DOHH2 (cell line): ENCODE data around the gene FRMD8.
A peak's percentile ranks its signal among the peaks of the same experiment; 100 is the strongest.

Source experiments
- H3F3A ChIP-seq: fragments of 200-600 bp; sonication (generic), shearing (Covaris generic); 2 replicates; pipeline ENCODE4 v1.6.0; 2016; ENCODE audit warnings: antibody characterized with exemption, mild to moderate bottlenecking; ENCODE audit not compliant: control insufficient read depth, insufficient read depth
- H3K27ac ChIP-seq: fragments of 200-600 bp; sonication (generic); 2 replicates; pipeline ENCODE4 v1.5.1; 2014; ENCODE audit warnings: low read depth, mild to moderate bottlenecking, low read length, moderate library complexity
- H3K27me3 ChIP-seq: fragments of 200-600 bp; sonication (generic); 2 replicates; pipeline ENCODE4 v1.6.1; 2014; ENCODE audit warnings: mild to moderate bottlenecking, low read length, mixed read lengths; ENCODE audit not compliant: control insufficient read depth
- H3K36me3 ChIP-seq: fragments of 200-600 bp; sonication (generic); 2 replicates; pipeline ENCODE4 v1.6.1; 2014; ENCODE audit warnings: mild to moderate bottlenecking, low read length, moderate library complexity, mixed read lengths; ENCODE audit not compliant: control insufficient read depth
- H3K4me1 ChIP-seq: fragments of 200-600 bp; sonication (generic); 2 replicates; pipeline ENCODE4 v1.6.1; 2014; ENCODE audit warnings: mild to moderate bottlenecking, low read length, mixed read lengths; ENCODE audit not compliant: control insufficient read depth
- H3K4me2 ChIP-seq: fragments of 200-600 bp; sonication (generic); 2 replicates; pipeline ENCODE4 v1.6.0; 2014; ENCODE audit warnings: mild to moderate bottlenecking, low read length, moderate library complexity
- H3K4me3 ChIP-seq: fragments of 200-600 bp; sonication (generic); 2 replicates; pipeline ENCODE4 v1.5.1; 2014; ENCODE audit warnings: mild to moderate bottlenecking, low read length, mixed read lengths
- H3K79me2 ChIP-seq: fragments of 200-600 bp; sonication (generic); 2 replicates; pipeline ENCODE4 v1.6.1; 2014; ENCODE audit warnings: mild to moderate bottlenecking, low read length, mixed read lengths; ENCODE audit not compliant: control insufficient read depth
- H3K9me2 ChIP-seq: fragments of 200-600 bp; sonication (generic); replicated peaks from 2 replicates; pipeline ENCODE4 v1.6.1; 2014; ENCODE audit warnings: mild to moderate bottlenecking, low read length, mixed read lengths; ENCODE audit not compliant: control insufficient read depth
- H3K9me3 ChIP-seq: fragments of 200-600 bp; sonication (generic); 2 replicates; pipeline ENCODE4 v1.6.1; 2014; ENCODE audit warnings: antibody characterized with exemption, low read length, mixed read lengths; ENCODE audit not compliant: control insufficient read depth, insufficient read depth
- H4K20me1 ChIP-seq: fragments of 200-600 bp; sonication (generic); 2 replicates; pipeline ENCODE4 v1.6.0; 2014; ENCODE audit warnings: low read depth, mild to moderate bottlenecking, antibody characterized with exemption, low read length, moderate library complexity; ENCODE audit not compliant: control insufficient read depth, insufficient read depth
- CTCF ChIP-seq: fragments of 200-600 bp; sonication (generic); IDR thresholded peaks from one replicate; pipeline ENCODE4 v1.5.1; 2014; ENCODE audit warnings: antibody characterized with exemption, mild to moderate bottlenecking, low read depth, low read length; ENCODE audit not compliant: poor library complexity, severe bottlenecking
- EZH2phosphoT487 ChIP-seq: fragments of 200-600 bp; sonication (generic); IDR thresholded peaks from 2 replicates; pipeline ENCODE4 v1.6.1; 2017; ENCODE audit warnings: borderline replicate concordance, mild to moderate bottlenecking, antibody characterized with exemption, low read length, moderate library complexity, mixed read lengths

FRMD8 gene

DNA sequence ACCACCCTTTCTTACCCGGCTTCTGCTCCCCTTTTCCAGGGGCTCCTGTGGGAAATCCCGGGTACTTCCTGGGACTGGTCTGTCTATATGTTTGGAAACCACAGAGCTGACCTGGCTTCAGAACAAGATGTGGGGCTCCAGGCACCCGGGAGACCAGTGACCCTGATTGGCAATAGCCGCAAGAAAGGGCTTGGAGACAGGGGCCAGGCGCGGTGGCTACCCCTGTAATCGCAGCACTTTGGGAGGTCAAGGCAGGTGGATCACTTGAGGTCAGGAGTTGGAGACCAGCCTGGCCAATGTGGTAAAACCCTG is 33.0 kb downstream of the FRMD8 start:
- H3K4me2 ChIP-seq: peak overlapping the region; percentile 88
- no peak for TF ChIP-seq EZH2phosphoT487
- TF ChIP-seq CTCF: no peak
- no peaks in the 10 kb centered on the region for H3K9me2 ChIP-seq
- 0 out of 2 replicates have a peak, but pooled peaks cover under 1% of the 10 kb centered on the region for H4K20me1 ChIP-seq
- peaks cover 51% of the 10 kb centered on the region for H3F3A ChIP-seq
- peaks cover 24% of the 10 kb centered on the region for H3K36me3 ChIP-seq
- peaks cover 74% of the 10 kb centered on the region for H3K4me1 ChIP-seq
- peaks cover 67% of the 10 kb centered on the region for H3K79me2 ChIP-seq
- H3K27ac ChIP-seq: peak overlapping the region; percentile 90
- H3K27me3 ChIP-seq: no peaks in the 10 kb centered on the region
- H3K9me3 ChIP-seq: no peaks in the 10 kb centered on the region
- peak overlapping the region; percentile 75 for H3K4me3 ChIP-seq

GRCh38 chr11:65419772-65420481 is 33.5 kb downstream of the FRMD8 start:
- H3K4me2 ChIP-seq: peak overlapping the region; percentile 88
- peaks cover 56% of the 10 kb centered on the region for H3F3A ChIP-seq
- peaks cover 29% of the 10 kb centered on the region for H3K36me3 ChIP-seq
- TF ChIP-seq EZH2phosphoT487 (no peak), CTCF (no peak)
- H3K9me2 ChIP-seq: no peaks in the 10 kb centered on the region
- H3K4me3 ChIP-seq: peak overlapping the region; percentile 75
- H4K20me1 ChIP-seq: 0 out of 2 replicates have a peak, but pooled peaks cover 4% of the 10 kb centered on the region
- H3K27ac ChIP-seq: peak overlapping the region; percentile 90
- peaks cover 70% of the 10 kb centered on the region for H3K4me1 ChIP-seq
- H3K9me3 ChIP-seq: no peaks in the 10 kb centered on the region
- H3K27me3 ChIP-seq: no peaks in the 10 kb centered on the region
- H3K79me2 ChIP-seq: peaks cover 72% of the 10 kb centered on the region

DNA sequence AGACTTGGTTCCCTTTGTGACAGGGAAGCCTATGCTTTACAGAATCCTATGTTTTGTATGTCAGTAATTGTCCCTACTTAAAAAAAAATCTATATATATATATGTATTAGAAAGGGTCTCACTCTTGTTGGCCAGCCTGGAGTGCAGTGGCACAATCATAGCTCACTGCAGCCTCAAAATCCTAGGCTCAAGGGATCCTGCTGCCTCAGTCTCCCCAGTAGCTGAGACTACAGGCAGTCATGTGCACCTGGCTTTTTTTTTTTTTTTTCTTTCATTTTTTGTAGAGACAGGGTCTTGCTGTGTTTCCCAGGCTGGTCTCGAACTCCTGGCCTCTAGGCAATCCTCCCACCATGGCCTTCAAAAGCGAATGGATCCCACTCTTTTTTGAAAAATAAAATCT is 34.1 kb downstream of the FRMD8 start:
- Histone ChIP-seq H3K4me3 (peak overlapping the region; percentile 76), H3K36me3 (peaks cover 35% of the 10 kb centered on the region), H3K4me2 (peak overlapping the region; percentile 88), H3K9me3 (no peaks in the 10 kb centered on the region), H3K4me1 (peaks cover 69% of the 10 kb centered on the region), H3K9me2 (no peaks in the 10 kb centered on the region), H3F3A (peaks cover 61% of the 10 kb centered on the region), H3K79me2 (peaks cover 78% of the 10 kb centered on the region), H3K27ac (peak overlapping the region; percentile 90), H3K27me3 (no peaks in the 10 kb centered on the region), H4K20me1 (peaks cover 7% of the 10 kb centered on the region; the same call in 1 of the 2 replicates)
- no peak for TF ChIP-seq CTCF
- TF ChIP-seq EZH2phosphoT487: no peak
